Measurements from ENCODE around the gene GIGYF2. TPM values are rescaled to one million over a fixed set of nuclear protein-coding genes. Genes with fewer than 3 reads are reported as not detected.
A peak's percentile ranks its signal among the peaks of the same experiment; 100 is the strongest.

The GIGYF2 gene
- total and polyA plus RNA-seq, 2 of the 13 experiments (the other 11 are each of a cell fraction or from before 2014, with no cell fraction given): 44.9 to 73.5 TPM

DNA sequence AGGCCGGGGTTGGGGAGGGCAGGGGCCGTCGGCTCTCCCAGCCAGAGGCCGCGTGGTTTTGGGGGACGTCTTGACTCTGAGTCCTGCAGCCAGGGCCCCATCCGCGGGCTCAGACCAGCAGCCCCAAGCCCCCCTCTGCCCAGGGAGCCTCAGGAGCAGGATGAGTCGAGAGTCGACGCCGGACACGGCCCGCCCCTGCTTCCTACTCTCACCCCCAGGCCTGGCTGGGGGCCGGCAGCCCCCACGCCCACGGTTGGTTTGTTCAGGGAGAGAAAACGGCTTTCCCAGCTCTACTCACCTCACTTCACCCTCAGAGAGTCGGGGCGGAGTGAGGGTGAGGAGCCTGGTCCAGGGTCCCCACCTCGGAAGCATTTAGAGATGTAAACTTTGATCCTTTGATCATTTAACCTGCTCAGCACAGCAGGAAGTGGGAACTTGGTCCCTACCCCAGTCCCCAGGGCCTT lies 179.9 kb downstream of the GIGYF2 start (continued):
- TF ChIP-seq ZNF775 (CRISPR knock-in tag; IDR thresholded peaks at IDR 0.05; ENCODE audit: borderline replicate concordance): no peak
- TF ChIP-seq ZNF619 (CRISPR knock-in tag; IDR thresholded peaks at IDR 0.05): no peak
- TF ChIP-seq ZNF430 (CRISPR knock-in tag; IDR thresholded peaks at IDR 0.05): no peak

DNA sequence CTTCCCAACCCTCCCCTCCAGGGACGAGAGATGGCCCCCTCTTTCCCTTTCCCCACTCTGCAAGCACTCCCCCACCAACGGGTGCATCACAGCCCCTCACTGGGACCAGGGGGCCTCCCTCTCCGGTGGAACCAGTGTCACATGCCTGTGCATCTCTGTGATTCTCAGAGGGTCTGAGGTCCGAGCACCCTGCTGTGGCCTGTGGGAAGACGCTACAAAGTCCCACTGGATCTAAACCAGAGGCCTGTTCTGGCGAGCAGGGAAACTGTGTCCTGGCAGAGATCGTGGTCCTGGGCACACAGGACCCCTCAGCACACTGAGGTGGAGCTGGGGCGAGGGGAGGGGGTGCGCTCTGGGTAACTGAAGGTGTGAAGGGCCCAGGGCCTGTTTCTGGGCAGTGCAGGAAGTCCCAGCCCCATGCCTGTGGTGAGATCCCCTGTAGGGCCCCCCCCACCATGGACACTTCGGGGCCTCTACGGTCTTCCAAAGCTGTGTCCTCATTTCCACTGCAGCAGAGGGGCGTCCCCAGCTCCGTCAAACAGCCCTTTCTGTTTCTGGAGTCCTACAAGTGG lies 180.9 kb downstream of the GIGYF2 start:
- H3K9ac ChIP-seq (ENCODE audit: insufficient read depth, low read depth, low read length): peak overlapping the region; percentile 85
- POLR2A ChIA-PET: interaction anchor here (1.3 to 5.3 kb wide), 6 partner anchors 17 to 182 kb away, joined by 4 to 35 read pairs (median 7); partner anchors contain the start of genes INPP5D and NGEF
- no peak overlapping the region for H2AFZ ChIP-seq (ENCODE audit: low read length)
- in situ Hi-C loops (cut with HindIII; ENCODE audit: extremely low pct_ligation_motif_present, low pct_unique_long_range_greater_than_20kb): no loop called here
- DNase-seq (ENCODE audit: low spot score) (no peak), ATAC-seq (no peak), FAIRE-seq (no peak)
- peak overlapping the region; percentile 94 for H3K27ac ChIP-seq (ENCODE audit: extremely low read length, insufficient read depth, low read length)
- H3K9me3 ChIP-seq (ENCODE audit: low read length): no peaks in the 10 kb centered on the region
- H3K4me2 ChIP-seq (ENCODE audit: low read depth, low read length): peak overlapping the region; percentile 74
- H3K4me1 ChIP-seq (ENCODE audit: insufficient read depth, low read length): peaks cover 75% of the 10 kb centered on the region
- peaks cover 53% of the 10 kb centered on the region for H3K79me2 ChIP-seq (ENCODE audit: insufficient read depth, low read length)
- intact Hi-C loops (cut with micrococcal nuclease; ENCODE audit: unreplicated experiment): no loop called here
- CTCF ChIA-PET (ENCODE audit: low intra/inter-chr PET ratio, low total read pairs): no interaction called here
- WGBS (ENCODE audit: low lambda C conversion rate): 90% methylated on average over 13 of the region's 13 CpGs
- BruUV-seq (replicated peaks): TSS peak; percentile 47
- peaks cover 0 to 37% of the 10 kb centered on the region in 2 experiments; a peak in 3 of 5 replicates for H3K36me3 ChIP-seq (replicated peaks in 1 of 2; ENCODE audit: control insufficient read depth in 1 of 2, insufficient read depth in 2 of 2, low read length in 2 of 2)
- H4K20me1 ChIP-seq (ENCODE audit: insufficient read depth, low read length): peaks cover 3% of the 10 kb centered on the region; the same call in 1 of the 2 replicates
- no peaks in the 10 kb centered on the region for H3K27me3 ChIP-seq (ENCODE audit: control insufficient read depth in 1 of 2, insufficient read depth in 2 of 2, low read length in 2 of 2)
- H3K4me3 ChIP-seq (replicated peaks in 1 of 3; ENCODE audit: insufficient read depth in 1 of 3, low read depth in 2 of 3, low read length in 3 of 3): peak overlapping the region; percentile 67 to 82 (median 71); a peak in 5 of 6 replicates
- TF ChIP-seq HNRNPL (IDR thresholded peaks at IDR 0.05; ENCODE audit: low read depth, low read length) (peak; percentile 42; the same call in 1 of the 2 replicates), ZNF207 (IDR thresholded peaks at IDR 0.05; ENCODE audit: borderline replicate concordance) (no peak), ZMYM4 (CRISPR knock-in tag; IDR thresholded peaks at IDR 0.05) (0 out of 2 replicates have a peak, but pooled peaks have one; percentile 15), NFYC (CRISPR knock-in tag; IDR thresholded peaks at IDR 0.05) (no peak), ZNF546 (CRISPR knock-in tag; conservative IDR thresholded peaks at IDR 0.05) (no peak), PPARG (CRISPR knock-in tag; conservative IDR thresholded peaks at IDR 0.05) (no peak), BCLAF1 (IDR thresholded peaks at IDR 0.05) (no peak), ZFP91 (CRISPR knock-in tag; IDR thresholded peaks at IDR 0.05; ENCODE audit: borderline replicate concordance) (peak; percentile 24; the same call in 1 of the 2 replicates), TBX3 (IDR thresholded peaks at IDR 0.05; ENCODE audit: borderline replicate concordance) (no peak), ZNF275 (CRISPR knock-in tag; IDR thresholded peaks at IDR 0.05; ENCODE audit: borderline replicate concordance) (no peak), ARNT2 (CRISPR knock-in tag; IDR thresholded peaks at IDR 0.05; ENCODE audit: low read depth) (0 out of 2 replicates have a peak, but pooled peaks have one; percentile 14), SSRP1 (CRISPR knock-in tag; IDR thresholded peaks at IDR 0.05) (peak; percentile 66; the same call in 1 of the 2 replicates), RBM22 (optimal IDR thresholded peaks at IDR 0.05; ENCODE audit: low read length) (peak; percentile 67), AGO1 (IDR thresholded peaks at IDR 0.05; ENCODE audit: low read depth, low read length, poor library complexity, severe bottlenecking) (peak; percentile 56), POLR2AphosphoS5 (IDR thresholded peaks at IDR 0.05; ENCODE audit: low read depth, low read length) (peak; percentile 14; the same call in 1 of the 2 replicates)
